22Rv1 (cell line): Measurements from ENCODE around the gene SLC2A4.

Experiments used
- ZFX ChIP-seq: fragments of 450-650 bp; IDR thresholded peaks from 2 replicates; pipeline ENCODE4 v1.6.1; 2017; ENCODE audit warnings: antibody characterized with exemption, borderline replicate concordance
- TF ChIP-seq, protein P1 (sequence below): fragments of 450-650 bp; IDR thresholded peaks from 2 replicates; pipeline ENCODE4 v1.5.1; 2017; ENCODE audit warnings: mild to moderate bottlenecking

DNA sequence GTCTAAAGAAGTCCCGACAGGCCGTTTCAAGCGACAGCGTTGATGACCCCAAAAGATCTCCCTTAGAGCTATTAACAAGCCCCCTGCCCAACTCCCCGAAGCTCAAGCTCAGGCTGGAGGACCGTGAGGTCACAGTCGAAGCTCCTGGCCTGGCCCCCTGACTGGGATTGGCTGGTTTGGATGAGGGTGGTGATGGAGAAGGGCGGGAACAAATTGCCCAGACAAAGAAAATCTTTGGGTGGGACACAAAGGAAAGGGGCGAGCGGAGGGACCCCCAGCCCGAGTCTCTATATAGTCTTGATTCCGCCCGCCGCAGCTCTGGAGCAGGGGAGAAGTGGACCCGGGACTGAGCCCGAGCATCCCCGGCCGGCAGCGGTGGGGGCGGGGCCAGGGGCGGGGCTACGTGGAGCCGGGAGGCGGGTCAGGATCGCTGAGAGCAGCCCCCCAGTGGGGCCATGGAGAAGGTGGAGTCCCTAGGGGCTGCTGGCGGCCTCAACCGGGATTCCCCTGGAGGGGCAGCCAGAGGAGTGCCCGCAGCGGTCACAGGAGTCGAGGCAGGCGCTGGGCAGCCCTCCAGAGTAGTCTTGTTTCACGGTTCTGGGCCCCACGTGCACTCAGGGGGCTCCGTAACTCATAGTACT lies 48.6 kb downstream of the SLC2A4 start:
- TF ChIP-seq, protein P1, sequence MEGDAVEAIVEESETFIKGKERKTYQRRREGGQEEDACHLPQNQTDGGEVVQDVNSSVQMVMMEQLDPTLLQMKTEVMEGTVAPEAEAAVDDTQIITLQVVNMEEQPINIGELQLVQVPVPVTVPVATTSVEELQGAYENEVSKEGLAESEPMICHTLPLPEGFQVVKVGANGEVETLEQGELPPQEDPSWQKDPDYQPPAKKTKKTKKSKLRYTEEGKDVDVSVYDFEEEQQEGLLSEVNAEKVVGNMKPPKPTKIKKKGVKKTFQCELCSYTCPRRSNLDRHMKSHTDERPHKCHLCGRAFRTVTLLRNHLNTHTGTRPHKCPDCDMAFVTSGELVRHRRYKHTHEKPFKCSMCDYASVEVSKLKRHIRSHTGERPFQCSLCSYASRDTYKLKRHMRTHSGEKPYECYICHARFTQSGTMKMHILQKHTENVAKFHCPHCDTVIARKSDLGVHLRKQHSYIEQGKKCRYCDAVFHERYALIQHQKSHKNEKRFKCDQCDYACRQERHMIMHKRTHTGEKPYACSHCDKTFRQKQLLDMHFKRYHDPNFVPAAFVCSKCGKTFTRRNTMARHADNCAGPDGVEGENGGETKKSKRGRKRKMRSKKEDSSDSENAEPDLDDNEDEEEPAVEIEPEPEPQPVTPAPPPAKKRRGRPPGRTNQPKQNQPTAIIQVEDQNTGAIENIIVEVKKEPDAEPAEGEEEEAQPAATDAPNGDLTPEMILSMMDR, result no peak
- no peak for TF ChIP-seq ZFX
